Neural progenitor cell (in vitro differentiated cells): Measurements from ENCODE around the gene CD28. TPM values are rescaled to one million over a fixed set of nuclear protein-coding genes. Genes with fewer than 3 reads are reported as not detected.

Experiments used
- DNase-seq: peaks from one replicate; pipeline ENCODE4 v3.0.0-alpha.2; 2016; ENCODE audit warnings: low spot score
- H2AFZ ChIP-seq: fragments of 200-600 bp; sonication (generic); replicated peaks from 2 replicates; pipeline ENCODE4 v1.6.1; 2016; ENCODE audit warnings: antibody characterized with exemption
- H3F3A ChIP-seq: fragments of 200-600 bp; sonication (generic); 2 replicates; pipeline ENCODE4 v1.6.1; 2016; ENCODE audit warnings: antibody characterized with exemption, low read depth
- H3K27ac ChIP-seq: fragments of 200-600 bp; sonication (generic); 2 replicates; pipeline ENCODE4 v1.5.1; 2016; ENCODE audit warnings: mild to moderate bottlenecking
- H3K27me3 ChIP-seq: fragments of 200-600 bp; sonication (generic); 2 replicates; pipeline ENCODE4 v1.6.1; 2016; ENCODE audit warnings: mild to moderate bottlenecking, moderate library complexity
- H3K36me3 ChIP-seq: fragments of 200-600 bp; sonication (generic); 2 replicates; pipeline ENCODE4 v1.5.1; 2016
- H3K4me1 ChIP-seq: fragments of 200-600 bp; sonication (generic); 2 replicates; pipeline ENCODE4 v1.6.1; 2016; ENCODE audit warnings: mixed run types
- H3K4me2 ChIP-seq: fragments of 200-600 bp; sonication (generic); 2 replicates; pipeline ENCODE4 v1.6.1; 2016
- H3K4me3 ChIP-seq: fragments of 200-600 bp; sonication (generic); 2 replicates; pipeline ENCODE4 v1.5.1; 2016
- H3K79me2 ChIP-seq: fragments of 200-600 bp; sonication (generic); 2 replicates; pipeline ENCODE4 v1.6.1; 2016; ENCODE audit warnings: low read depth
- H3K9ac ChIP-seq: fragments of 200-600 bp; sonication (generic); 2 replicates; pipeline ENCODE4 v1.6.1; 2016
- H3K9me3 ChIP-seq: fragments of 200-600 bp; sonication (generic); 2 replicates; pipeline ENCODE4 v1.5.1; 2016; ENCODE audit warnings: low read depth
- H4K20me1 ChIP-seq: fragments of 200-600 bp; sonication (generic); 2 replicates; pipeline ENCODE4 v1.6.1; 2016; ENCODE audit warnings: low read depth
- H3K27ac Mint-ChIP-seq: 3 replicates; pipeline ENCODE4 v1.8.0; 2021; ENCODE audit warnings: mixed read lengths
- H3K27me3 Mint-ChIP-seq: 2 replicates; pipeline ENCODE4 v1.8.0; 2022; ENCODE audit warnings: low read depth, mild to moderate bottlenecking, inconsistent platforms, moderate library complexity, mixed read lengths; ENCODE audit not compliant: insufficient read depth
- H3K36me3 Mint-ChIP-seq: 3 replicates; pipeline ENCODE4 v1.8.0; 2021; ENCODE audit warnings: mixed read lengths
- H3K4me1 Mint-ChIP-seq: 3 replicates; pipeline ENCODE4 v1.8.0; 2021; ENCODE audit warnings: mixed read lengths
- H3K4me3 Mint-ChIP-seq: 3 replicates; pipeline ENCODE4 v1.8.0; 2021; ENCODE audit warnings: mild to moderate bottlenecking, moderate library complexity, mixed read lengths
- H3K9me3 Mint-ChIP-seq: 3 replicates; pipeline ENCODE4 v1.8.0; 2020; ENCODE audit warnings: mixed read lengths
- CTCF ChIP-seq: fragments of 200-600 bp; sonication (generic); IDR thresholded peaks from 2 replicates; pipeline ENCODE4 v1.5.1; 2017; ENCODE audit warnings: antibody characterized with exemption, mild to moderate bottlenecking
- EZH2 ChIP-seq: fragments of 200-600 bp; sonication (generic); IDR thresholded peaks from 2 replicates; pipeline ENCODE4 v1.6.1; 2017; ENCODE audit warnings: antibody characterized with exemption, mild to moderate bottlenecking, moderate library complexity
- EZH2phosphoT487 ChIP-seq: fragments of 200-600 bp; sonication (generic); IDR thresholded peaks from 2 replicates; pipeline ENCODE4 v1.6.1; 2017; ENCODE audit warnings: antibody characterized with exemption
- total RNA-seq: library from RNA; depleted of rRNA; stranded (reverse); fragments of >200 nt; gene quantifications from 2 replicates; pipeline ENCODE4 v1.2.3, GENCODE V29; 2015; ENCODE audit warnings: low replicate concordance

Gene CD28
- total RNA-seq, 1 donor from 2014 or later = not detected

DNA sequence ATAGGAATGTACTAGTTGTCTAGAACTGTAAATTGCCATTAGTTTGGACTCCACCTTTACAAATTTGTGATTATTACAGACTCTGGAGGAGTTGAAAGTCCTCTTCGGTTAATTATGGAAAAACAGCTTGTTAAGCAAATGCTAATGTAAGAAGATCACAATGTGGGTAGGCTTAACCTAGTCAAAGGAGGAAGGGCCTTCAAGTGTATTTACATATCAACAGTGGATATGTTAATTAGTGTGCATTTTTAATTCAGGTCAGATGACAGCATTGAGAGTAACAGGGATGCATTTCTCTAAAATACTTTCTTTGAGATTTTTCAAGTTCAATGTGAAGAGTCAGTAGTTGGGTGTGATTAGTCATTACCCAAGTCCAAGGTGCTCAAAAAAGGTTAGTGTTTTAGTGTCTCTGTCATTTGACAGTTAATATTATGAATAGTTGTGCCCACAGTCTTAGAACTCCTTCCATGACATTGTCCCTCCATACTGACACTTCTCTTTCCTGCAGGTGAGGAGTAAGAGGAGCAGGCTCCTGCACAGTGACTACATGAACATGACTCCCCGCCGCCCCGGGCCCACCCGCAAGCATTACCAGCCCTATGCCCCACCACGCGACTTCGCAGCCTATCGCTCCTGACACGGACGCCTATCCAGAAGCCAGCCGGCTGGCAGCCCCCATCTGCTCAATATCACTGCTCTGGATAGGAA lies 28.0 kb downstream of the CD28 start:
- Mint-ChIP-seq H3K27ac (no peak overlapping the region), H3K9me3 (no peaks in the 10 kb centered on the region), H3K36me3 (no peaks in the 10 kb centered on the region), H3K27me3 (peaks cover 2% of the 10 kb centered on the region), H3K4me3 (no peak overlapping the region), H3K4me1 (no peaks in the 10 kb centered on the region)
- H3K36me3 ChIP-seq = no peaks in the 10 kb centered on the region
- no peak overlapping the region for H3K4me3 ChIP-seq
- H2AFZ ChIP-seq = no peak overlapping the region
- H3K4me2 ChIP-seq = no peak overlapping the region
- H3K27me3 ChIP-seq = no peaks in the 10 kb centered on the region
- H3K27ac ChIP-seq = no peak overlapping the region
- H3K9me3 ChIP-seq = no peaks in the 10 kb centered on the region
- no peaks in the 10 kb centered on the region for H3K79me2 ChIP-seq
- TF ChIP-seq EZH2phosphoT487 (no peak), EZH2 (no peak), CTCF (no peak)
- H3F3A ChIP-seq = no peaks in the 10 kb centered on the region
- H3K9ac ChIP-seq = no peak overlapping the region
- DNase-seq = no peak
- no peaks in the 10 kb centered on the region for H4K20me1 ChIP-seq
- no peaks in the 10 kb centered on the region for H3K4me1 ChIP-seq

DNA sequence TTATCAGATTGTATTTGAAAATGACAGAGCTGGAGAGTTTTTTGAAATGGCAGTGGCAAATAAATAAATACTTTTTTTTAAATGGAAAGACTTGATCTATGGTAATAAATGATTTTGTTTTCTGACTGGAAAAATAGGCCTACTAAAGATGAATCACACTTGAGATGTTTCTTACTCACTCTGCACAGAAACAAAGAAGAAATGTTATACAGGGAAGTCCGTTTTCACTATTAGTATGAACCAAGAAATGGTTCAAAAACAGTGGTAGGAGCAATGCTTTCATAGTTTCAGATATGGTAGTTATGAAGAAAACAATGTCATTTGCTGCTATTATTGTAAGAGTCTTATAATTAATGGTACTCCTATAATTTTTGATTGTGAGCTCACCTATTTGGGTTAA lies 30.9 kb downstream of the CD28 start:
- Histone ChIP-seq H3K4me2 (no peak overlapping the region), H3K4me3 (no peak overlapping the region), H4K20me1 (no peaks in the 10 kb centered on the region), H3K9me3 (no peaks in the 10 kb centered on the region), H3K79me2 (no peaks in the 10 kb centered on the region), H3K27me3 (no peaks in the 10 kb centered on the region), H3K9ac (no peak overlapping the region), H3K27ac (no peak overlapping the region), H2AFZ (no peak overlapping the region), H3K36me3 (no peaks in the 10 kb centered on the region), H3K4me1 (peaks cover 5% of the 10 kb centered on the region), H3F3A (no peaks in the 10 kb centered on the region)
- DNase-seq = no peak
- Mint-ChIP-seq H3K9me3 (no peaks in the 10 kb centered on the region), H3K4me3 (no peak overlapping the region), H3K36me3 (no peaks in the 10 kb centered on the region), H3K4me1 (peaks cover 3% of the 10 kb centered on the region), H3K27me3 (peaks cover 2% of the 10 kb centered on the region), H3K27ac (no peak overlapping the region)
- no peak for TF ChIP-seq EZH2phosphoT487
- no peak for TF ChIP-seq EZH2
- no peak for TF ChIP-seq CTCF

DNA sequence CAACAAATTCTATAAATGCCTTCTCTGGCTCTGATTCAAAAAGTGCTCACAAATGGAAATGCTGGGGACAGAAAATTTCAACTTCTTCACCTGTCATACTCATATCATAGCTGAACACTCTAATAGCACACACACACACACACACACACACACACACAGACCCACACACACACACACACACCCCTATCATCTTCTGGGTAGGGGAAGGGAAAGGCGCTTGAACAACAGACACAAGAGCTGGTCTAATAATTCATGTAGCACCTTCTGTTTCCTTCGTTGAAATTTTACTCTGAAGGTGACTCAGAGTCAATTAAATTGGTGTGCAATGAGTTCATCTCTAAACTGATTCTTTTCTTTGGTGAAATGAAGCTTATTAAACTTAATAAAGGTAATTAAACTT lies 32.9 kb downstream of the CD28 start:
- Histone ChIP-seq H3K4me3 (no peak overlapping the region), H3K9ac (no peak overlapping the region), H4K20me1 (no peaks in the 10 kb centered on the region), H3K9me3 (no peaks in the 10 kb centered on the region), H3F3A (no peaks in the 10 kb centered on the region), H2AFZ (no peak overlapping the region), H3K27me3 (no peaks in the 10 kb centered on the region), H3K27ac (no peak overlapping the region), H3K4me2 (no peak overlapping the region), H3K36me3 (no peaks in the 10 kb centered on the region), H3K4me1 (peaks cover 5% of the 10 kb centered on the region), H3K79me2 (no peaks in the 10 kb centered on the region)
- DNase-seq = no peak
- Mint-ChIP-seq H3K4me3 (no peak overlapping the region), H3K27ac (no peak overlapping the region), H3K27me3 (peaks cover 2% of the 10 kb centered on the region), H3K4me1 (peaks cover 3% of the 10 kb centered on the region), H3K36me3 (no peaks in the 10 kb centered on the region), H3K9me3 (no peaks in the 10 kb centered on the region)
- TF ChIP-seq EZH2 (no peak), CTCF (no peak), EZH2phosphoT487 (no peak)
